Measurements from ENCODE around the gene SH3RF3. TPM values are rescaled to one million over a fixed set of nuclear protein-coding genes. Genes with fewer than 3 reads are reported as not detected.

SH3RF3 gene
- total RNA-seq, 1 experiment from 2014 or later: not detected

DNA sequence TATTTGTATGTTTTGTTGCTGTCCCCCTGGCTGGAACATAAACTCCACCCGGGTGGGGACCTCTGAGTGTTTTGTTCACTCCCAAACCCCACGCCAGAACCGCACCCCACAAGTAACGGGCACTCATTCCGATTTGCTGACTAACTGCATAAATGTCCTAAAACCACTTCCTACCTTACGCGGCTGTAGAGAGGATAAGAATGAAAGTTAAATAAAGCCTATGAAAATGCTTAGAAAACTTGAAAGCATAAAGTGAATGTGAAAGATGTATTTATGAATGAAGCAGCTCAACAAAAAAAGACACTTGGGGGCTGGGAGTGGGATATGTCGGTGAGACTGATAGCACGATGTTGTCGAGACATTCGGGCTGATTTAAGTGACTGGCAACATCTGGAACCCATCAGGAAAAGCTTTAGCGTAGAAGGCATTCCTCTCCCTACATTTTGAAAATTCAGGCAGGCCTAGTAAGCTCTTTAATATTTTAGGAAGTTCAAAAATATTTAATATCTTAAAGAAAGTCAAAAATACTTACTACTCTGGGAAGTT is 206.7 kb downstream of the SH3RF3 start:
- intact Hi-C loops (cut with micrococcal nuclease): no loop called here
- no peaks in the 10 kb centered on the region for H3K36me3 ChIP-seq (ENCODE audit: control insufficient read depth in 1 of 2, insufficient read depth in 2 of 2, low read length in 2 of 2)
- RAD21 ChIA-PET (ENCODE audit: low non-redundant PET in 1 of 2, low total read pairs in 2 of 2, uncharacterized antibody in 2 of 2, unreplicated experiment in 2 of 2): interaction anchor here in 1 of 2 experiments (0.6 kb wide), 1 partner anchor 188 kb away, joined by 8 read pairs; no protein-coding TSS in a partner anchor
- no peak overlapping the region for H2AFZ ChIP-seq (ENCODE audit: low read depth, low read length, poor library complexity, severe bottlenecking)
- no peak overlapping the region for H3K9ac ChIP-seq (ENCODE audit: low read length)
- H3K9me2 ChIP-seq (ENCODE audit: insufficient read depth): no peaks in the 10 kb centered on the region
- DNase-seq (ENCODE audit: low read depth, low spot score): no peak
- POLR2A ChIA-PET: no interaction called here
- H3K4me1 ChIP-seq (ENCODE audit: control insufficient read depth in 1 of 2, insufficient read depth in 2 of 2, low read length in 2 of 2): peaks cover 14 to 22% of the 10 kb centered on the region in 2 experiments; a peak in 3 of 4 replicates
- no peaks in the 10 kb centered on the region for H3K9me3 ChIP-seq (ENCODE audit: control insufficient read depth in 1 of 2, insufficient read depth in 1 of 2, low read depth in 1 of 2, low read length in 2 of 2)
- no peak overlapping the region for H3K4me3 ChIP-seq (replicated peaks in 1 of 2; ENCODE audit: low read depth in 1 of 2, low read length in 2 of 2)
- no peak overlapping the region for H3K4me2 ChIP-seq (ENCODE audit: low read length)
- H3K27me3 ChIP-seq (ENCODE audit: insufficient read depth, low read length): no peaks in the 10 kb centered on the region
- no peak for ATAC-seq
- TF ChIP-seq, protein P1, sequence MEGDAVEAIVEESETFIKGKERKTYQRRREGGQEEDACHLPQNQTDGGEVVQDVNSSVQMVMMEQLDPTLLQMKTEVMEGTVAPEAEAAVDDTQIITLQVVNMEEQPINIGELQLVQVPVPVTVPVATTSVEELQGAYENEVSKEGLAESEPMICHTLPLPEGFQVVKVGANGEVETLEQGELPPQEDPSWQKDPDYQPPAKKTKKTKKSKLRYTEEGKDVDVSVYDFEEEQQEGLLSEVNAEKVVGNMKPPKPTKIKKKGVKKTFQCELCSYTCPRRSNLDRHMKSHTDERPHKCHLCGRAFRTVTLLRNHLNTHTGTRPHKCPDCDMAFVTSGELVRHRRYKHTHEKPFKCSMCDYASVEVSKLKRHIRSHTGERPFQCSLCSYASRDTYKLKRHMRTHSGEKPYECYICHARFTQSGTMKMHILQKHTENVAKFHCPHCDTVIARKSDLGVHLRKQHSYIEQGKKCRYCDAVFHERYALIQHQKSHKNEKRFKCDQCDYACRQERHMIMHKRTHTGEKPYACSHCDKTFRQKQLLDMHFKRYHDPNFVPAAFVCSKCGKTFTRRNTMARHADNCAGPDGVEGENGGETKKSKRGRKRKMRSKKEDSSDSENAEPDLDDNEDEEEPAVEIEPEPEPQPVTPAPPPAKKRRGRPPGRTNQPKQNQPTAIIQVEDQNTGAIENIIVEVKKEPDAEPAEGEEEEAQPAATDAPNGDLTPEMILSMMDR (IDR thresholded peaks at IDR 0.05 in 2 of 3, conservative IDR thresholded peaks at IDR 0.05 in 1 of 3; ENCODE audit: borderline replicate concordance in 1 of 3, insufficient read depth in 1 of 3, low read depth in 2 of 3, low read length in 2 of 3): no peak
- no peak overlapping the region for H3K27ac ChIP-seq (ENCODE audit: low read depth, low read length)
- CTCF ChIA-PET: no interaction called here
- no TSS peak for BruUV-seq (replicated peaks)
- no peaks in the 10 kb centered on the region for H4K20me1 ChIP-seq (ENCODE audit: insufficient read depth)
- no peaks in the 10 kb centered on the region for H3K79me2 ChIP-seq (ENCODE audit: insufficient read depth, low read length)

DNA sequence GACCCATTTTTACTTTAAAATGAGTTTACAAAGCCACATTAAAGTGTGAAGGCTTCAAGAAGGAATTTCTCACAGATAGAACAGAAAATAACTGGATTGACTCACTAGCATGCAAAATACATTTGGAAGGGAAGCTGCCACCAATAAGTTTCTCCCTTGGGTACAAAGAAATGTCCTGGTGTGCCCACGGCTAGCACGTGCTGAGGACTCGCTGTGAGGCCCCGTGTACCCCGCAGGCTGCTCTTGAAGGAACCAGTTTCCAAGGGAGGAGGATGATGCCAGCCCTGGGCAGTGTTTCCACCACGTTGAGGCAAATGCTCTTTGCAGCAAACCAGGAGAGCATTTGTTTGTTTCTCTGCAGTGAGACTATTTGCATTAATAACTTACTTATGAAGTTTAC is 207.3 kb downstream of the SH3RF3 start:
- Histone ChIP-seq H3K9me3 (ENCODE audit: control insufficient read depth in 1 of 2, insufficient read depth in 1 of 2, low read depth in 1 of 2, low read length in 2 of 2) (no peaks in the 10 kb centered on the region), H3K27ac (ENCODE audit: low read depth, low read length) (no peak overlapping the region), H3K4me3 (replicated peaks in 1 of 2; ENCODE audit: low read depth in 1 of 2, low read length in 2 of 2) (no peak overlapping the region), H3K36me3 (ENCODE audit: control insufficient read depth in 1 of 2, insufficient read depth in 2 of 2, low read length in 2 of 2) (no peaks in the 10 kb centered on the region), H3K9ac (ENCODE audit: low read length) (no peak overlapping the region), H3K9me2 (ENCODE audit: insufficient read depth) (no peaks in the 10 kb centered on the region), H3K4me2 (ENCODE audit: low read length) (no peak overlapping the region), H2AFZ (ENCODE audit: low read depth, low read length, poor library complexity, severe bottlenecking) (no peak overlapping the region), H4K20me1 (ENCODE audit: insufficient read depth) (no peaks in the 10 kb centered on the region), H3K79me2 (ENCODE audit: insufficient read depth, low read length) (no peaks in the 10 kb centered on the region), H3K27me3 (ENCODE audit: insufficient read depth, low read length) (no peaks in the 10 kb centered on the region), H3K4me1 (ENCODE audit: control insufficient read depth in 1 of 2, insufficient read depth in 2 of 2, low read length in 2 of 2) (peaks cover 14 to 22% of the 10 kb centered on the region in 2 experiments; a peak in 3 of 4 replicates)
- ChIA-PET POLR2A (no interaction called here), CTCF (no interaction called here), RAD21 (ENCODE audit: low non-redundant PET in 1 of 2, low total read pairs in 2 of 2, uncharacterized antibody in 2 of 2, unreplicated experiment in 2 of 2) (interaction anchor here in 1 of 2 experiments (0.6 kb wide), 1 partner anchor 188 kb away, joined by 8 read pairs; no protein-coding TSS in a partner anchor)
- no peak for DNase-seq (ENCODE audit: low read depth, low spot score)
- TF ChIP-seq, protein P2, sequence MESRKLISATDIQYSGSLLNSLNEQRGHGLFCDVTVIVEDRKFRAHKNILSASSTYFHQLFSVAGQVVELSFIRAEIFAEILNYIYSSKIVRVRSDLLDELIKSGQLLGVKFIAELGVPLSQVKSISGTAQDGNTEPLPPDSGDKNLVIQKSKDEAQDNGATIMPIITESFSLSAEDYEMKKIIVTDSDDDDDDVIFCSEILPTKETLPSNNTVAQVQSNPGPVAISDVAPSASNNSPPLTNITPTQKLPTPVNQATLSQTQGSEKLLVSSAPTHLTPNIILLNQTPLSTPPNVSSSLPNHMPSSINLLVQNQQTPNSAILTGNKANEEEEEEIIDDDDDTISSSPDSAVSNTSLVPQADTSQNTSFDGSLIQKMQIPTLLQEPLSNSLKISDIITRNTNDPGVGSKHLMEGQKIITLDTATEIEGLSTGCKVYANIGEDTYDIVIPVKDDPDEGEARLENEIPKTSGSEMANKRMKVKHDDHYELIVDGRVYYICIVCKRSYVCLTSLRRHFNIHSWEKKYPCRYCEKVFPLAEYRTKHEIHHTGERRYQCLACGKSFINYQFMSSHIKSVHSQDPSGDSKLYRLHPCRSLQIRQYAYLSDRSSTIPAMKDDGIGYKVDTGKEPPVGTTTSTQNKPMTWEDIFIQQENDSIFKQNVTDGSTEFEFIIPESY (IDR thresholded peaks at IDR 0.05; ENCODE audit: extremely low read depth, insufficient replicate concordance, low read length): no peak
- TF ChIP-seq, protein P3, sequence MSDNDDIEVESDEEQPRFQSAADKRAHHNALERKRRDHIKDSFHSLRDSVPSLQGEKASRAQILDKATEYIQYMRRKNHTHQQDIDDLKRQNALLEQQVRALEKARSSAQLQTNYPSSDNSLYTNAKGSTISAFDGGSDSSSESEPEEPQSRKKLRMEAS (IDR thresholded peaks at IDR 0.05): no peak
- no peak for TF ChIP-seq CEBPB (IDR thresholded peaks at IDR 0.05; ENCODE audit: low read depth)
- no peak for TF ChIP-seq ZNF274 (IDR thresholded peaks at IDR 0.05; ENCODE audit: low read depth, low read length)
- no peak for TF ChIP-seq CBX3 (IDR thresholded peaks at IDR 0.05; ENCODE audit: low read depth)
- no peak for TF ChIP-seq POLR2AphosphoS5 (IDR thresholded peaks at IDR 0.05; ENCODE audit: low read depth, low read length)
- ATAC-seq: no peak
- intact Hi-C loops (cut with micrococcal nuclease): no loop called here
- no TSS peak for BruUV-seq (replicated peaks)

Measured in HCT116 (cell line).